WI38 (cell line): ENCODE measurements around the gene FRMD4B.
A peak's percentile ranks its signal among the peaks of the same experiment; 100 is the strongest.

ENCODE experiments used
- H3K4me3 ChIP-seq: 2 replicates; pipeline ENCODE4 v1.5.1; 2011; ENCODE audit warnings: low read depth, mild to moderate bottlenecking, control low read depth, low read length
- CTCF ChIP-seq: IDR thresholded peaks from 2 replicates; pipeline ENCODE4 v1.5.1; 2012; ENCODE audit warnings: low read depth, mild to moderate bottlenecking, control low read depth, low read length

FRMD4B gene

GRCh38 chr3:69194431-69195165 is 191.3 kb downstream of the FRMD4B start:
- TF ChIP-seq CTCF: no peak
- no peak overlapping the region for H3K4me3 ChIP-seq

- no peak overlapping the region for H3K4me3 ChIP-seq
- no peak for TF ChIP-seq CTCF
Measured at GRCh38 chr3:69193749-69194148, 192.1 kb downstream of the FRMD4B start.

GRCh38 chr3:69191516-69191915 is 194.4 kb downstream of the FRMD4B start:
- H3K4me3 ChIP-seq: no peak overlapping the region
- no peak for TF ChIP-seq CTCF

GRCh38 chr3:69189487-69189886 is 196.4 kb downstream of the FRMD4B start:
- H3K4me3 ChIP-seq: no peak overlapping the region
- TF ChIP-seq CTCF: no peak

- no peak overlapping the region for H3K4me3 ChIP-seq
- TF ChIP-seq CTCF: no peak
Measured at GRCh38 chr3:69186575-69187093, 199.3 kb downstream of the FRMD4B start.

- no peak for TF ChIP-seq CTCF
- H3K4me3 ChIP-seq: peak overlapping the region; percentile 1; the same call in 1 of the 2 replicates
Measured at GRCh38 chr3:69182588-69183316, 203.1 kb downstream of the FRMD4B start.
